22Rv1 (cell line): ENCODE data around the gene ERMAP.

Experiments used
- H3K27ac ChIP-seq: fragments of 450-650 bp; 2 replicates; pipeline ENCODE4 v1.5.1; 2017
- ZFX ChIP-seq: fragments of 450-650 bp; IDR thresholded peaks from 2 replicates; pipeline ENCODE4 v1.6.1; 2017; ENCODE audit warnings: antibody characterized with exemption, borderline replicate concordance
- TF ChIP-seq, protein P1 (sequence below): fragments of 450-650 bp; IDR thresholded peaks from 2 replicates; pipeline ENCODE4 v1.5.1; 2017; ENCODE audit warnings: mild to moderate bottlenecking

Gene ERMAP

DNA sequence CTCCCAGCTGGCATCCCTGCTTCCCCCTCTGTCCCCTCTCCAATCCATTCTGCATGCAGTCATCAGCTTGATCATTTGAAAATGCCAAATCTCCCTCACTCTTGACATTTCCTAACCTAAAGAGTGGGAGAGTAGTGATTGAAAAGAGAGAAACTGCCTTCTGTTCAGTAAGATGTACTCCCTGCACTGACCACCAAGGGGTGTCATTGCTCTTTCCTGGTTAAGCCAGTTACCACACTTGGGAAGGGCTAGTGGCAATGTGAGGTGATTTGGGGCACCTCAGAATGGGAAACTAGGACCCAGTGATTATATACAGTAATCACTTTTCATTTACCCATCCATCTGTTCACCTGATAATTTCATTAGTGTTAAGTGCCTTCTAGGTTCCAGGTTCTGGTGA lies 39.1 kb upstream of the ERMAP start:
- TF ChIP-seq, protein P1, sequence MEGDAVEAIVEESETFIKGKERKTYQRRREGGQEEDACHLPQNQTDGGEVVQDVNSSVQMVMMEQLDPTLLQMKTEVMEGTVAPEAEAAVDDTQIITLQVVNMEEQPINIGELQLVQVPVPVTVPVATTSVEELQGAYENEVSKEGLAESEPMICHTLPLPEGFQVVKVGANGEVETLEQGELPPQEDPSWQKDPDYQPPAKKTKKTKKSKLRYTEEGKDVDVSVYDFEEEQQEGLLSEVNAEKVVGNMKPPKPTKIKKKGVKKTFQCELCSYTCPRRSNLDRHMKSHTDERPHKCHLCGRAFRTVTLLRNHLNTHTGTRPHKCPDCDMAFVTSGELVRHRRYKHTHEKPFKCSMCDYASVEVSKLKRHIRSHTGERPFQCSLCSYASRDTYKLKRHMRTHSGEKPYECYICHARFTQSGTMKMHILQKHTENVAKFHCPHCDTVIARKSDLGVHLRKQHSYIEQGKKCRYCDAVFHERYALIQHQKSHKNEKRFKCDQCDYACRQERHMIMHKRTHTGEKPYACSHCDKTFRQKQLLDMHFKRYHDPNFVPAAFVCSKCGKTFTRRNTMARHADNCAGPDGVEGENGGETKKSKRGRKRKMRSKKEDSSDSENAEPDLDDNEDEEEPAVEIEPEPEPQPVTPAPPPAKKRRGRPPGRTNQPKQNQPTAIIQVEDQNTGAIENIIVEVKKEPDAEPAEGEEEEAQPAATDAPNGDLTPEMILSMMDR, result peak; percentile 62
- TF ChIP-seq ZFX, result no peak
- no peak overlapping the region for H3K27ac ChIP-seq

DNA sequence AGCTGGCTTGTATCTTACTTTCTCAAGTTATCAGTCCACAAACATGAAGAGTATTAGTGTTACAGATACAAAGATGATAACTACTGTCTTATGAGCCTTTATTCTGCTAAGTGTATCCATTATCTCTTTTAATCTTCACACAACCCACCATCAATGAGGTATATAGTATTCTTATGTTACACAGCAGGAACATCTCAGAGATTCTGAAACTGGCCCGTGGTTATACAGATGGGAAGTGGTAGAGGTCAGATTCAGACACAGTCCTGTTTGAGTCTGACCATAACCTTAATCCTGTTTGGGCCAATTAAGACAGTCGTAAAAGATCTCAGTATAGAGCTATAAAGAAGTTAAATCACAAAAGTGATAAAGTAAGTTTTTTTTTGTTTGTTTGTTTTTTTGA lies 37.2 kb upstream of the ERMAP start:
- TF ChIP-seq ZFX, result no peak
- TF ChIP-seq, protein P1, result no peak
- no peak overlapping the region for H3K27ac ChIP-seq

GRCh38 chr1:42780176-42780575 lies 36.7 kb upstream of the ERMAP start:
- TF ChIP-seq, protein P1, result no peak
- no peak for TF ChIP-seq ZFX
- H3K27ac ChIP-seq, result no peak overlapping the region

DNA sequence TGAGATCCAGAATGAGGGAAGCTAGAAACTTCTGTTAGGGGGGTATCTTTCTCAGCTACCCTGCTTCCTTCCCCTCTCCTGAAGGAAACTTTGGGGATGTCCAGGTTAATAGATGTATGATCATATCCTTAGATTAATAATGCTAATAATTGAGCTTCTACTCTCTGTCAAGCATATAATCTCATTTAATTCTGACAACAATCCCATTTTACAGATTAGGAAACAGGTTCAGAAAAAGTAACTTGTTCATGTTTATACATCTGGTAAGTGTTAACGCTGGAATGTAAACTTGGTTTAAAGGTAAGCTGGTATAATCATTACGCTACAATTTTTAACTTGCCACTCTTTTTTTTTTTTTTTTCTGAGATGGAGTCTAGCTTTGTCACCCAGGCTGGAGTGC lies 33.8 kb upstream of the ERMAP start:
- TF ChIP-seq ZFX, result no peak
- TF ChIP-seq, protein P1, result no peak

GRCh38 chr1:42784547-42784945 lies 32.4 kb upstream of the ERMAP start:
- H3K27ac ChIP-seq, result no peak overlapping the region
- TF ChIP-seq, protein P1, result no peak
- TF ChIP-seq ZFX, result no peak

More for the DNA sequence above, 33.8 kb upstream of the ERMAP start:
- no peak overlapping the region for H3K27ac ChIP-seq

DNA sequence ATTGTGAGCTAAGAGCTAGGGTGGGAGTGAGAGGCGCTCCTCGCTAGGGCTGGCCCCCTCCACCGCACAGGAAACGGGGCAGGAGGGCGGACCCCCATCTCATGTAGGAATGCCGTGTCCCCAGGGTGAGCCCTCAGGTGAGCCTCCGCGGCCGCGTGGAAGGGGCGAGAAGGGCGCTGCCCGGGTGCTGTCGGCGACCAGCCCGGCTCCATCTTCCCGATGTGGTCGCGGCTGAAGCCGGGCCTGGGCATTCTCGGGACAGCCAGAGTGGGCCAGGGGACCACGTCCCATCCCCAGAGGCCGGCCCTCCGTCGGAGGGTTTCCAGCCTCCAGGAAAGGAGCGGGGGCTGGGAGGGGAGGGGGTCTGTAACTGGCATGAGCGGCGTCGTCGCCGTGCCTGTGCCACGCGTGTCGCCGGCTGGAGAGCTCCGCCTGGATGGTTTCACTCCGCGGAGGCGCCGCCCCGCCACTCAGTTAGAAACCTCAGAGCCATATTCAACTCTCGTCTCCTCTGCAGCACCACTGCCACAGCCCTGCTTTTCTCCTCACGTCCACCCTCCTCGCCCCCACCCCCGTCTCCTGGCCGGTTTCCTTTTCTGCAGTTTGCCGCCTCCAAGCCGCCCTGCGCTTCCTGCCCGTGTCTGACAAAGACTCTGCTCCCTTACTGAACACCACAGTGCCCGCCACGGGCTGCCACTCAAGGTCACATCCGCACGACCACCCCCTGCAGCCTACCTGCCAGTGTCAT lies 31.8 kb upstream of the ERMAP start, which contains the start of gene TMEM269:
Gene TMEM269 (plus strand): TSS at position 46 of the 748 bp plus-strand sequence. CDS start 4,903 bp downstream, outside the sequence.
- no peak for TF ChIP-seq ZFX
- TF ChIP-seq, protein P1, result no peak
- H3K27ac ChIP-seq, result no peak within 1 kb of the TSS

- no peak overlapping the region for H3K27ac ChIP-seq
- TF ChIP-seq ZFX, result no peak
- TF ChIP-seq, protein P1, result no peak
These were observed 30.8 kb upstream of the ERMAP start for GRCh38 chr1:42786097-42786496.
